SJCRH30 (cell line): ENCODE data around the gene EXOC2. TPM values are rescaled to one million over a fixed set of nuclear protein-coding genes. Genes with fewer than 3 reads are reported as not detected.
A peak's percentile ranks its signal among the peaks of the same experiment; 100 is the strongest.

ENCODE experiments used
- DNase-seq, 2 experiments: peaks; one replicate each; pipeline ENCODE4 v3.0.0-alpha.2; 2015 to 2020
- H3K27ac ChIP-seq: fragments of 250-450 bp; sonication (Bioruptor Pico); 2 replicates; pipeline ENCODE4 v1.5.1; 2020; ENCODE audit warnings: mild to moderate bottlenecking, moderate library complexity
- H3K27me3 ChIP-seq: fragments of 250-450 bp; sonication (Bioruptor Pico); 2 replicates; pipeline ENCODE4 v1.5.1; 2020; ENCODE audit warnings: mild to moderate bottlenecking, moderate library complexity
- H3K36me3 ChIP-seq: fragments of 250-450 bp; sonication (Bioruptor Pico); 2 replicates; pipeline ENCODE4 v1.5.1; 2020; ENCODE audit warnings: mild to moderate bottlenecking, moderate library complexity
- H3K4me1 ChIP-seq: fragments of 250-450 bp; sonication (Bioruptor Pico); 2 replicates; pipeline ENCODE4 v1.5.1; 2020; ENCODE audit warnings: mild to moderate bottlenecking, moderate library complexity
- H3K4me3 ChIP-seq: fragments of 250-450 bp; sonication (Bioruptor Pico); 2 replicates; pipeline ENCODE4 v1.5.1; 2020; ENCODE audit warnings: mild to moderate bottlenecking, moderate library complexity
- H3K9me3 ChIP-seq: fragments of 250-450 bp; sonication (Bioruptor Pico); replicated peaks from 2 replicates; pipeline ENCODE4 v1.5.1; 2020; ENCODE audit warnings: mild to moderate bottlenecking, moderate library complexity
- total RNA-seq: library from RNA; depleted of rRNA; stranded (reverse); fragments of >200 nt; shearing (Covaris generic); gene quantifications from 2 replicates; pipeline ENCODE4 v1.2.3, GENCODE V29; 2014

Gene EXOC2
- total RNA-seq, 1 experiment from 2014 or later: 22.3 TPM

- H3K9me3 ChIP-seq: no peaks in the 10 kb centered on the region
- no peak overlapping the region for H3K27ac ChIP-seq
- H3K27me3 ChIP-seq: no peaks in the 10 kb centered on the region
- H3K36me3 ChIP-seq: no peaks in the 10 kb centered on the region
- H3K4me1 ChIP-seq: no peaks in the 10 kb centered on the region
- no peak for DNase-seq
- no peak overlapping the region for H3K4me3 ChIP-seq
Observed at GRCh38 chr6:530425-530824, 162.5 kb downstream of the EXOC2 start.

- no peaks in the 10 kb centered on the region for H3K36me3 ChIP-seq
- H3K4me1 ChIP-seq: no peaks in the 10 kb centered on the region
- H3K9me3 ChIP-seq: no peaks in the 10 kb centered on the region
- no peak overlapping the region for H3K4me3 ChIP-seq
- H3K27me3 ChIP-seq: no peaks in the 10 kb centered on the region
- H3K27ac ChIP-seq: no peak overlapping the region
- no peak for DNase-seq
Observed at GRCh38 chr6:528989-529388, 163.9 kb downstream of the EXOC2 start.

GRCh38 chr6:527989-528673, 164.8 kb downstream of the EXOC2 start:
- Histone ChIP-seq H3K36me3 (no peaks in the 10 kb centered on the region), H3K27ac (no peak overlapping the region)

GRCh38 chr6:524803-525202, 168.1 kb downstream of the EXOC2 start:
- Histone ChIP-seq H3K9me3 (no peaks in the 10 kb centered on the region), H3K4me3 (no peak overlapping the region), H3K27me3 (no peaks in the 10 kb centered on the region), H3K36me3 (no peaks in the 10 kb centered on the region), H3K27ac (no peak overlapping the region), H3K4me1 (no peaks in the 10 kb centered on the region)
- no peak for DNase-seq

More at GRCh38 chr6:527989-528673, 164.8 kb downstream of the EXOC2 start:
- Histone ChIP-seq H3K27me3 (no peaks in the 10 kb centered on the region), H3K9me3 (no peaks in the 10 kb centered on the region), H3K4me3 (no peak overlapping the region), H3K4me1 (no peaks in the 10 kb centered on the region)
- DNase-seq: no peak

- DNase-seq: no peak
- no peak overlapping the region for H3K27ac ChIP-seq
- H3K4me3 ChIP-seq: no peak overlapping the region
- H3K4me1 ChIP-seq: no peaks in the 10 kb centered on the region
- H3K27me3 ChIP-seq: no peaks in the 10 kb centered on the region
- no peaks in the 10 kb centered on the region for H3K36me3 ChIP-seq
- no peaks in the 10 kb centered on the region for H3K9me3 ChIP-seq
Observed at GRCh38 chr6:520820-521219, 172.1 kb downstream of the EXOC2 start.

- Histone ChIP-seq H3K36me3 (no peaks in the 10 kb centered on the region), H3K9me3 (no peaks in the 10 kb centered on the region), H3K4me3 (no peak overlapping the region), H3K27me3 (no peaks in the 10 kb centered on the region), H3K27ac (no peak overlapping the region), H3K4me1 (no peaks in the 10 kb centered on the region)
- no peak for DNase-seq
Observed at GRCh38 chr6:518218-518617, 174.7 kb downstream of the EXOC2 start.

- Histone ChIP-seq H3K4me1 (no peaks in the 10 kb centered on the region), H3K27ac (no peak overlapping the region), H3K9me3 (no peaks in the 10 kb centered on the region), H3K4me3 (no peak overlapping the region), H3K27me3 (no peaks in the 10 kb centered on the region), H3K36me3 (no peaks in the 10 kb centered on the region)
- DNase-seq: no peak
Observed at GRCh38 chr6:516213-516612, 176.7 kb downstream of the EXOC2 start.

- Histone ChIP-seq H3K27me3 (no peaks in the 10 kb centered on the region), H3K4me1 (no peaks in the 10 kb centered on the region), H3K4me3 (no peak overlapping the region), H3K27ac (no peak overlapping the region), H3K9me3 (no peaks in the 10 kb centered on the region), H3K36me3 (no peaks in the 10 kb centered on the region)
- DNase-seq: no peak
Observed at GRCh38 chr6:515267-515666, 177.7 kb downstream of the EXOC2 start.

- DNase-seq: peak; percentile 5 to 19
- Histone ChIP-seq H3K27me3 (no peaks in the 10 kb centered on the region), H3K27ac (no peak overlapping the region), H3K4me3 (no peak overlapping the region), H3K36me3 (no peaks in the 10 kb centered on the region), H3K9me3 (no peaks in the 10 kb centered on the region), H3K4me1 (no peaks in the 10 kb centered on the region)
Observed at GRCh38 chr6:514396-514978, 178.5 kb downstream of the EXOC2 start.

- DNase-seq: no peak
- Histone ChIP-seq H3K4me3 (no peak overlapping the region), H3K36me3 (no peaks in the 10 kb centered on the region), H3K27ac (no peak overlapping the region), H3K9me3 (no peaks in the 10 kb centered on the region), H3K4me1 (no peaks in the 10 kb centered on the region), H3K27me3 (no peaks in the 10 kb centered on the region)
Observed at GRCh38 chr6:513961-514360, 179.0 kb downstream of the EXOC2 start.

GRCh38 chr6:513058-513457, 179.9 kb downstream of the EXOC2 start:
- no peak overlapping the region for H3K27ac ChIP-seq
- H3K9me3 ChIP-seq: no peaks in the 10 kb centered on the region
- no peaks in the 10 kb centered on the region for H3K4me1 ChIP-seq
- H3K36me3 ChIP-seq: no peaks in the 10 kb centered on the region
- H3K27me3 ChIP-seq: no peaks in the 10 kb centered on the region
- DNase-seq: no peak
- no peak overlapping the region for H3K4me3 ChIP-seq

GRCh38 chr6:511488-512137, 181.3 kb downstream of the EXOC2 start:
- Histone ChIP-seq H3K4me1 (no peaks in the 10 kb centered on the region), H3K27me3 (no peaks in the 10 kb centered on the region), H3K9me3 (no peaks in the 10 kb centered on the region), H3K36me3 (no peaks in the 10 kb centered on the region), H3K4me3 (no peak overlapping the region), H3K27ac (no peak overlapping the region)
- DNase-seq: no peak

GRCh38 chr6:509676-510075, 183.3 kb downstream of the EXOC2 start:
- DNase-seq: no peak
- Histone ChIP-seq H3K9me3 (no peaks in the 10 kb centered on the region), H3K4me1 (no peaks in the 10 kb centered on the region), H3K27ac (no peak overlapping the region), H3K36me3 (no peaks in the 10 kb centered on the region), H3K4me3 (no peak overlapping the region), H3K27me3 (no peaks in the 10 kb centered on the region)

GRCh38 chr6:508614-509013, 184.3 kb downstream of the EXOC2 start:
- no peak for DNase-seq
- Histone ChIP-seq H3K27me3 (no peaks in the 10 kb centered on the region), H3K4me3 (no peak overlapping the region), H3K9me3 (no peaks in the 10 kb centered on the region), H3K27ac (no peak overlapping the region), H3K4me1 (no peaks in the 10 kb centered on the region), H3K36me3 (no peaks in the 10 kb centered on the region)

- Histone ChIP-seq H3K4me1 (no peaks in the 10 kb centered on the region), H3K27me3 (no peaks in the 10 kb centered on the region), H3K9me3 (no peaks in the 10 kb centered on the region), H3K27ac (no peak overlapping the region), H3K36me3 (no peaks in the 10 kb centered on the region), H3K4me3 (no peak overlapping the region)
- no peak for DNase-seq
Observed at GRCh38 chr6:508006-508405, 184.9 kb downstream of the EXOC2 start.
